Left kidney (tissue), 2 donors: ENCODE data around the gene FFAR3. TPM values are rescaled to one million over a fixed set of nuclear protein-coding genes. Genes with fewer than 3 reads are reported as not detected.
"Not testable (repeated sequence)": the region's sequence is repeated elsewhere in the genome, so short reads cannot be mapped to it uniquely, and the experiment has no call there.

ENCODE experiments used
- DNase-seq: peaks from one replicate; pipeline ENCODE4 v3.0.0-alpha.2; 2013
- polyA plus RNA-seq: library from polyadenylated mRNA; unstranded; fragments of 120-200 nt; gene quantifications from one replicate; pipeline ENCODE4 v1.2.1, GENCODE V29; 2013; ENCODE audit not compliant: insufficient read length

The FFAR3 gene
- polyA plus RNA-seq, 1 donor: 0.15 TPM

- no peak for DNase-seq
Observed at GRCh38 chr19:35375505-35376307, 17.4 kb downstream of the FFAR3 start.

GRCh38 chr19:35377656-35378055 is 19.4 kb downstream of the FFAR3 start:
- no peak for DNase-seq

GRCh38 chr19:35378356-35378755 is 20.1 kb downstream of the FFAR3 start:
- no peak for DNase-seq

- not testable (repeated sequence) for DNase-seq
Observed at GRCh38 chr19:35379545-35379944, 21.3 kb downstream of the FFAR3 start.

- no peak for DNase-seq
Observed at GRCh38 chr19:35379992-35380391, 21.7 kb downstream of the FFAR3 start.

- DNase-seq: no peak
Observed at GRCh38 chr19:35380450-35381124, 22.3 kb downstream of the FFAR3 start.

- DNase-seq: no peak
Observed at GRCh38 chr19:35381318-35381717, 23.1 kb downstream of the FFAR3 start.

GRCh38 chr19:35381926-35382325 is 23.7 kb downstream of the FFAR3 start:
- no peak for DNase-seq

GRCh38 chr19:35383536-35383935 is 25.3 kb downstream of the FFAR3 start:
- no peak for DNase-seq

GRCh38 chr19:35388277-35389054 is 30.2 kb downstream of the FFAR3 start:
- DNase-seq: no peak

GRCh38 chr19:35389192-35389861 is 31.1 kb downstream of the FFAR3 start:
- no peak for DNase-seq

- no peak for DNase-seq
Observed at GRCh38 chr19:35392742-35393715, 34.8 kb downstream of the FFAR3 start.

GRCh38 chr19:35395382-35396199 is 37.3 kb downstream of the FFAR3 start:
- no peak for DNase-seq

- no peak for DNase-seq
Observed at GRCh38 chr19:35396240-35396885, 38.1 kb downstream of the FFAR3 start.

- no peak for DNase-seq
Observed at GRCh38 chr19:35397064-35397463, 38.8 kb downstream of the FFAR3 start.

- no peak for DNase-seq
Observed at GRCh38 chr19:35398570-35398969, 40.3 kb downstream of the FFAR3 start.

- no peak for DNase-seq
Observed at GRCh38 chr19:35399231-35399630, 41.0 kb downstream of the FFAR3 start.

GRCh38 chr19:35399948-35400772 is 41.9 kb downstream of the FFAR3 start:
- DNase-seq: no peak

- no peak for DNase-seq
Observed at GRCh38 chr19:35400773-35401100, 42.5 kb downstream of the FFAR3 start.
